ENCODE results near the gene GYPE.
"Not testable (repeated sequence)": the region's sequence is repeated elsewhere in the genome, so short reads cannot be mapped to it uniquely, and the experiment has no call there.

GYPE gene

GRCh38 chr4:143905440-143905839, at the start of gene GYPE:
Gene GYPE (minus strand): TSS chr4:143905559. CDS start chr4:143905507, 52 bp downstream.
- DNase-seq = not testable (repeated sequence)

DNA sequence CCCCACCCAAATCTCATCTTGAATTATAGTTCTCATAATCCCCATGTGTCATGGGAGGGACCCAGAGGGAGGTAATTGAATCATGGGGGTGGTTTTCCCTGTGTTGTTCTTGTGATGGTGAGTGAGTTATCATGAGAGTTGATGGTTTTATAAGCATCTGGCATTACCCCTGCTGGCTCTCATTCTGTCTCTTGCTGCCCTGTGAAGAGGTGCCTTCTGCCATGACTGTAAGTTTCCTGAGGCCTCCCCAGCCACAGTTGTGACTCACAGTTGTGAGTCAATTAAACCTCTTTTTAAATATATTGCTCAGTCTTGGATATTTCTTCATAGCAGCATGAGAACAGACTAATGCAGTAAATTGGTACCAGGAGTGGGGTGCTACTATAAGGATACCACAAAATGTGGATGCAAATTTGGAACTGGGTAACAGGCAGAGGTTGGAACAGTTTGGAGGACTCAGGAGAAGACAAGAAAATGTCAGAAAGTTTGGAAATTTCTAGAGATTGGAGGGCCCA, 46.2 kb upstream of the GYPE start:
- not testable (repeated sequence) for DNase-seq

DNA sequence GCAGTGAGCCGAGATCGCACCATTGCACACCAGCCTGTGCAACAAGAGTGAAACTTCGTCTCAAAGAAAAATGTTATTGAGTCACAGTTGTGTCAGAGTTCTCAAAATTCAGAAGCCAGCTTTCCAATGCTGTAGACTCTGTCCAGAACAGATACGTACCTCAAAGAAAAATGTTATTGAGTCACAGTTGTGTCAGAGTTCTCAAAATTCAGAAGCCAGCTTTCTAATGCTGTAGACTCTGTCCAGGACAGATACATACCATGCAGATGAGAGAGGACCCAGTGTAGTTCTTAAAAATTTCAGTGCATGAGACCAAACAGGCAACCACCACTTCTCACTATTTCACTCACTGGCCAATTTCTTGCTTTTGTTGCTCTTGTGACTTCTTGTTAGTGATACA, 45.6 kb upstream of the GYPE start:
- not testable (repeated sequence) for DNase-seq

- not testable (repeated sequence) for DNase-seq
These were observed 44.8 kb upstream of the GYPE start for GRCh38 chr4:143950185-143950584.

DNA sequence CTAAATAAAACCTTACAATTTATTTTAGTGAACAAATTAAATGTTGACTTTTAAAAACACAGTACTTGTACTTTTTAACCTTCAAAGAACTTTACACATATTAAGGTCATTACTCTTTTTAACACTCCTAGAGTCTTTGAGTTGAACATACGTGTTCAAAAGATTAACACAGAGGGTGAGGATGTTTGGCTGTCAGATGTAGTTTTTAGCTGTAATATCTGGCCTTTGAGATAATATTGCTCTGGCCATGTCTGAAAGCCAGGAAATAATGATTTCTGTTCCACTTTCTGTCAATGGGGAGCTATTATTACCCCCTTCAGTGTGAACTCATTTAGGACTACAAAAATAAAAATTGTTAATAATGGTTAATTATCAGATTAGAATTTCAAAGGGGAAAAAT, 42.1 kb upstream of the GYPE start:
- DNase-seq = not testable (repeated sequence)

DNA sequence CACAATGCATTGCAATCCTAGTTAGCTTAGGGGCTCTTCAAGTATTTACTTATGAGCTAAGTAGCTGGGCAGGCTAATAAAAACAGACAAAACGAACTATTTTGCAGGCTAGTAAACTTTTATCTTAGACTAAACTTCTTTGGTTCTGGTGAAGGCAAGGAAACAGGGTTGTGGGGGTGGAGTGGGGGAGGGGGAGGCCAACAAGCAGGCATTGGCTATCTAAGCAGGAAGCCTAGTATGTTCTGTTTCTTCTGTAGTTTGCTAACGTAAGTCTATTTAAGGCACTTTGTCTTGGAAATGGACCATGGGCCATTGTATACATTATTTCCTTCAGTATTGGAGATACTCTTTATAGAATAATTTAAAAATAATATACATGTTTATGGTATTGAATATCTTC, 35.3 kb upstream of the GYPE start:
- not testable (repeated sequence) for DNase-seq

- DNase-seq = no peak
These were observed 34.2 kb upstream of the GYPE start for GRCh38 chr4:143939528-143939927.

DNA sequence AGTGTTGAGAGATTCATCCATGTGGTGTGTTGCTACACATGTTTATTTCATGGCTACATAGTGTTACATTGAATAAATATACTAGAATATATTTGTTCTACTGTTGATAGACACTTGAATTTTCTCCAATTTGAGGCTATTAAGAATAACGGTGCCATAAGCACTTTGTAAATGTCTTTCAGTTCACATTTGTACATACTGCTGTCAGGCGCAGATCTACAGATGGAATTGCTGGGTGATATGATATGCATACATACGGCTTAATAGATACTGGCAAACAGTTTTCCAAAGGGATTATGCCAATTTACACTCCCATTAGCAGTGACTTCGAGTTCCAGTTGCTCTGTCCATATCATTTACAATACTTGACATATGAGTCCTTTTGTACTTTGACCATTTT, 33.5 kb upstream of the GYPE start:
- DNase-seq = not testable (repeated sequence)

- peak; percentile 23 for DNase-seq
These were observed 15.8 kb upstream of the GYPE start for GRCh38 chr4:143921181-143921580.

GRCh38 chr4:143916485-143916884, 11.1 kb upstream of the GYPE start:
- not testable (repeated sequence) for DNase-seq

DNA sequence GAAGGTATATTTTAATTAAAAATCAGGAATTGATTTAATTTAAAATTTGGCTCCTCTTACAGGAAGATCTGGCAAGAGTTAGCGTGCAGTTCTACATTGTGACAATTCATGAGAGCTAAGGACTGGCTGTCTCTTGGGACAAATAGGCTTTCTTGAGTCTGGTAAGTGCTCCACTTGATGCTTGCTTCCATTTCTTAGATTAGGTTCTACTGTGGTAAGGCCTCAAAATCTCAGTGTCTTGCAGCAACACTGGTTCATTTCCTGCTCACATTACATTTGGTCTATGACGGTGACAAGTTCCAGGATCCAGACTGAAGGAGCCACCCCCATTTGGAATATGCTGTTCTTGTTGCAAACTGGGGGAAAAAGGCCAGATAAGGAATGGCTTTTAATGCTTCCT, 7.1 kb upstream of the GYPE start:
- not testable (repeated sequence) for DNase-seq

GRCh38 chr4:143911528-143912417, 6.4 kb upstream of the GYPE start:
- peak; percentile 18 for DNase-seq

DNA sequence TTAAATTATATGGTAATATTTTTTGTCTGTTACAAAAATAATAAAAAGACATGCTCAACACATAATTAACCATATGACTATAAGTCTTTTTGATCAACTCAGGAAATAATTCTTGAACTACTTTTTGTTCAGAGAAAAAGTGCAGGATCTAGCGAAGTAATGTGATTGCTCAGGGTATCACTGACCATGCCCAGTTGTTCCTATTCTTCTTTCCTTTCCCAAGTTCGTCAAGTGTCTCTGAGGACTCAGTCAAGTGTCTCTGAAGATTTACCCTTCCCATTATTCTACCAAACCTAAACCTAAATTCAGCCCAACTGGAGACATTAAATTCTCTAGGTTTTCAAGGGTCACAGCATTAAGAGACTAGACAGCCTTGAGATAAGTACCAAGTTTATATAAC, 5.5 kb upstream of the GYPE start:
- DNase-seq = not testable (repeated sequence)

DNA sequence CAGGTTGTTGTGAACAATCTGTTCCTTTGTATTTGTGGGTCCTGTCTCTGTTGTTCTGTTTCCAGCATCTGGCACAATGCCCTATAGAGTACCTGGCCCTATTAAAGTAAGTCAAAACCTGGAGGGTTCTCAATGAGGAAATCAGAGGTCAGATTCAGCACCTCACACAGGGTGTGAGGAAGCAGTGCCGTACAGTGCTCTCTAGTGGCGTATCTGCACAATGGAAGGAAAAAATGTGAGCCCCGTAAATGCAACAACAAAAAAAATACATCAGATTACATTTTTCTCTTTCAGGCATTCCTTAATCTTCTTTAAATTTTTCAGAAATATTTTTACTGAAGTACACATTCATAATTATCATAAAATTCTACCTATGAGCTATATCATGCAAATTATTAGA, 2.5 kb upstream of the GYPE start:
- peak; percentile 18 for DNase-seq

DNA sequence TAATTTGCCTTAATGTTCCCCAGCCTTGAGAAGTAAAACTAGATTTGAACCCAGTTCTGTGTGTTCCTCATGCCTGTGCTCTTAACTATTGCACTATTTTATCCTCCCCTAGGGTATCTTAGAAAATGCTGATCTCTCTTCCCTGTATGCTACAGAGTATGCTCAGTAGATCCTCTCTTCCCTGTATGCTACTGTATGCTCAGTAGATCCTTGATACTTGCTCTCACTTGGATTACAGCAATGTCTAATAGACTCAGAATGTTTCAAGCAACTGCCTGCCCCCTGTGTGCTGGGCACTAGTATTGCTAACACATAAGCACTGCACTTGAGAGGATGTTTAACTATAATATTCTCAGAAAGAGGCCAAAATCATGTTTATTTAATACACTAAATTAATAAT, 928 bp downstream of the GYPE start:
- not testable (repeated sequence) for DNase-seq

DNA sequence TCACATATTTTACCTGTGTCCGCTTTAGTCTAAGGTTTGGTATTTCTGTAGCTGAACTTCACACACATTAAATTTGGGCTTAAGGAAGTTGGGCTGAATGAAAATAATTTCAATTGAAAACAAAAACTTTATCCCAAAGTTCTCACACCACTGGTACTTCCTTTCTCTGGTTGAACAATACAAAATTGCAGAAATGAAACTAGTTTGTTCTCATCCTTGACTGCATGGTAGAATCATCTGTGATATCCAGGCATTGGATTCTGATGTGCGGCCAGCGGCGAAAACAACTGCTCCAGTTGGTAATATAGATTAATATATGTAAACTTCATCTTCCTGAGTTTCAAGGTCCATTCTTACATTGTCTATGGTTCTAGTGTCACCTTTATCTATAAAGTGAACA, 15.0 kb downstream of the GYPE start:
- not testable (repeated sequence) for DNase-seq

DNA sequence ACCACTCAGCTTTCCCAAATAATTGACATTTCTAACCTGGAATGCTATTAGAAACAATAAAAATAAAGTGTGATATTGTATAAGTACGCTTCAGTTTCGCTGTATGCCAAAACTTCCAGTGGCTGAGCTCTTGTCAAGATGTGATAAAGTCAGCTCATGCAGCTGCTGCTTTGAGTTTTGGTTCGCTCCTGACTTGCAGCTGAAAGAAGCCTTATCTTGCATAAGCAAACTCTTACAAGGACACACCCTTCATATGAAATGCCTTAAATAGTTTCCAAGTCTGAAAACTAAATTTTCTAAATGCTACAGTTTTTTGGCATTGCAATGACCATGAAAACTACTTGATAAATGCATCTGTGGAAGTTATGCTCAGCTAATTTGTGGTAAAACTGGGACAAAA, 17.2 kb downstream of the GYPE start:
- not testable (repeated sequence) for DNase-seq

DNA sequence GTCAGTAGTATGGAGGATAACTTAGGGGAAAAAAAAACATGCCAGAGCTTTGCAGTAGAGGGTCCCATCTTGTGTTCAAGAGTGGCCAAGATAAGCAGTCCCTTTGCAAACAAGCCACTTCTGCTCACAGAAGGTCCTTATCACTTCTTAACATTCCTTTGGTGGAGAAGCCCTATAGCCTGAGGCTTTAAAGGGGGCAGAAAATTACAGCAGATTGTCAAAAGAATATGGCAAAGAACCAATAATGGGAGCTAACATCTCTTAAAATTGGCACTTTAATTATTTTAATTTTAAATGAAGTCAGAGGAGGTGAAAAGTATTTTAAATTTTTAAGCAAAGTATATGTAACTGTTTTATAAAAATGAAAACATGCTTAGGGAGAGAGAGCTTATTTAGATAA, 20.4 kb downstream of the GYPE start:
- DNase-seq = not testable (repeated sequence)

DNA sequence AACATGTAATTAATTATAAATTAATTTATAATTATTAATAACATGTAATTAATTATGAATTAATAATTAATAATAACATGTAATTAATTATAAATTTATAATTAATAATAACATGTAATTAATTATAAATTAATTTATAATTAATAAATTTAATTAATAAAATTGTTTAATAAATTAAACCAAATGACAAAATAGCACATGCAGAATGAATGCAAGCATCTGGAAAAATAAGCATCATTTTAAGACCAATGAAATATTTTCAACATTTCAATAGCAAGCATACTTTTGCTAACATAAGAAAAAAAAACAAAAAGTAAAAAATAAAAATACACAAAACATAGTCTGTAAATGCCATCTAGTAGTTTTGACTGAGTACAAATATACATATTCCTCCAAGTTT, 21.8 kb downstream of the GYPE start:
- no peak for DNase-seq

DNA sequence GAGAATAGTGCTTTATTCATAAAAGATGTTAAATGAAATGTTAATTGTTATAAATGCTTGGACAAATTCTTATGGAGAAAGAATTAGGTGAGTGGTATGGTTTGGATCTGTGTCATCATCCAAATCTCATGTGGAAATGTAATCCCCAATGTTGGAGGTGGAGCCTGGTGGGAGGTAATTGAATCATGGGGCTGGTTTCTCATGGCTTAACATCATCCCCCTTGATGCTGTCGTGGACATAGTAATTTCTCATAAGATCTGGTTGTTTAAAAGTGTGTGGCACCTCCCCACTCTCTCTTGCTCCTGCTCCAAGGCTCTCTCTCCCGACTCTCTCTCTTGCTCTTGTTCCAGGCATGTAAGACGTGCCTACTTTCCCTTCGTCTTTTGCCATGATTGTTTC, 22.5 kb downstream of the GYPE start:
- DNase-seq = no peak

- DNase-seq = not testable (repeated sequence)
These were observed 25.8 kb downstream of the GYPE start for GRCh38 chr4:143879561-143879960.

- not testable (repeated sequence) for DNase-seq
These were observed 30.0 kb downstream of the GYPE start for GRCh38 chr4:143875357-143875756.

GRCh38 chr4:143870523-143871268, 34.7 kb downstream of the GYPE start:
- peak; percentile 22 for DNase-seq

GRCh38 chr4:143869925-143870324, 35.4 kb downstream of the GYPE start:
- not testable (repeated sequence) for DNase-seq

Measured in CD4-positive, alpha-beta T cell treated with Interleukin-15 for 1 hour (primary cell).